OCI-LY3 (cell line): ENCODE results near the gene KLF3.

ENCODE experiments used
- EZH2phosphoT487 ChIP-seq: fragments of 200-600 bp; shearing (Covaris generic); IDR thresholded peaks from 2 replicates; pipeline ENCODE4 v1.6.1; 2018; ENCODE audit warnings: antibody characterized with exemption, mixed run types, low read depth
- TF ChIP-seq, protein P1 (sequence below): fragments of 200-600, 300-600 bp; sonication (generic); IDR thresholded peaks from 2 replicates; pipeline ENCODE4 v1.5.1; 2014; ENCODE audit warnings: antibody characterized with exemption, low read length, low read depth

DNA sequence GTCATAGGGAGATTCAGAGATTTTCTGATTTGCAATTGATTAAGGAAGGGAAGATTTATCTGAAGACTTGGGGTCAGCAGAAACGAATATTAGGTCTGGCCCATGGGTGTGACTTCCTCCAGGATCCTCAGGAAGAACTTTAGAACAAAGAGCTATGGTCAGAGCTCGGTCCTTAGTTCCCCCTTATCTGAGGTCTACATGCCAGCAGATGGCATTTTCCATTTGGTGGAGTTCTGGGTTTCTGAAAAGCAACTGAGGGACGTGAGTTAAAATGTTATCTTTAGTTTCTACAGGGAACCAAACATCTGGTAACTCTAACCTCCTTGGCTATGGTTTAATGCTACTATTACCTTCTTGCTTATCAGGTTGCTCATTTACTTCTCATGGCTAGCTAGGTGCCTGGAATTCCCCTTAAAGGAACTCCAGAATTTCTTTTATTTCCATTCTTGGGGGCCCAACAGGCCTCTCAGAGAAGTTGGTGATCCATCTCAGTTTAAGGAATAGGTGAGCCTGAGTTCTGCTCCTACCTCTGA is 40.7 kb downstream of the KLF3 start:
- TF ChIP-seq, protein P1, sequence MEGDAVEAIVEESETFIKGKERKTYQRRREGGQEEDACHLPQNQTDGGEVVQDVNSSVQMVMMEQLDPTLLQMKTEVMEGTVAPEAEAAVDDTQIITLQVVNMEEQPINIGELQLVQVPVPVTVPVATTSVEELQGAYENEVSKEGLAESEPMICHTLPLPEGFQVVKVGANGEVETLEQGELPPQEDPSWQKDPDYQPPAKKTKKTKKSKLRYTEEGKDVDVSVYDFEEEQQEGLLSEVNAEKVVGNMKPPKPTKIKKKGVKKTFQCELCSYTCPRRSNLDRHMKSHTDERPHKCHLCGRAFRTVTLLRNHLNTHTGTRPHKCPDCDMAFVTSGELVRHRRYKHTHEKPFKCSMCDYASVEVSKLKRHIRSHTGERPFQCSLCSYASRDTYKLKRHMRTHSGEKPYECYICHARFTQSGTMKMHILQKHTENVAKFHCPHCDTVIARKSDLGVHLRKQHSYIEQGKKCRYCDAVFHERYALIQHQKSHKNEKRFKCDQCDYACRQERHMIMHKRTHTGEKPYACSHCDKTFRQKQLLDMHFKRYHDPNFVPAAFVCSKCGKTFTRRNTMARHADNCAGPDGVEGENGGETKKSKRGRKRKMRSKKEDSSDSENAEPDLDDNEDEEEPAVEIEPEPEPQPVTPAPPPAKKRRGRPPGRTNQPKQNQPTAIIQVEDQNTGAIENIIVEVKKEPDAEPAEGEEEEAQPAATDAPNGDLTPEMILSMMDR: no peak
- no peak for TF ChIP-seq EZH2phosphoT487
